Stomach smooth muscle (tissue), 2 donors: ENCODE data around the gene RNF152.

Experiments used
- H3K27ac ChIP-seq: one replicate; pipeline ENCODE4 v1.7.0; 2013; ENCODE audit warnings: mild to moderate bottlenecking, low read length, inconsistent platforms
- H3K27me3 ChIP-seq, 2 donors: one replicate each; pipeline ENCODE4 v1.7.0; 2013; ENCODE audit warnings: low read length in 2 of 2; ENCODE audit not compliant: insufficient read depth in 2 of 2, control insufficient read depth in 1 of 2
- H3K36me3 ChIP-seq, 2 donors: one replicate each; pipeline ENCODE4 v1.7.0; 2013; ENCODE audit warnings: low read length in 2 of 2; ENCODE audit not compliant: control insufficient read depth in 2 of 2, insufficient read depth in 2 of 2
- H3K4me1 ChIP-seq: one replicate; pipeline ENCODE4 v1.7.0; 2013; ENCODE audit warnings: low read length; ENCODE audit not compliant: control insufficient read depth, insufficient read depth
- H3K4me3 ChIP-seq, 2 donors: one replicate each; pipeline ENCODE4 v1.7.0; 2013; ENCODE audit warnings: low read length in 2 of 2
- H3K9ac ChIP-seq, 2 donors: one replicate each; pipeline ENCODE4 v1.7.0; 2013; ENCODE audit warnings: low read length in 2 of 2, mild to moderate bottlenecking in 1 of 2
- H3K9me3 ChIP-seq, 2 donors: one replicate each; pipeline ENCODE4 v1.7.0; 2013; ENCODE audit warnings: low read length in 2 of 2; ENCODE audit not compliant: control insufficient read depth in 2 of 2
- donor health status: healthy.
- donor health status: Pancreatic carcinoma.

Gene RNF152

DNA sequence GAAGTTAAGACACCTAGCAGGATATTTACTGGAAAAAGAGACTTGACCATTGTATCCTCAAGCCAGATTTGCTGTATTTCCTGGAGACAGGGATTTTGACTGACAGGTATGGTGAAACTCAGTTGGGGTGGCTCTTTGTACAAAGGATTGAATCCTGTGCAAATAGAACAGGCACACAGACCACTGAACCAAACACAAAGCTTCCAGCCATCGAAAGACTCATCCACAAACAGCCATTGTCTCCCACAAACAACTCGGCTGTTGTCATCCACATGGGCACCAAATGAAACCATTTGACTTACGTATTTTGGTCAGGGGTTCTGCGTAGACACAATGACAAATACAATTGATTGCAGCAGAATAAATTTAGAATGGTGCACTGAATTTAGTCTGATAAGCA is 15.9 kb downstream of the RNF152 start:
- H3K4me1 ChIP-seq: no peaks in the 10 kb centered on the region
- H3K27ac ChIP-seq: no peak overlapping the region
- H3K27me3 ChIP-seq: no peaks in the 10 kb centered on the region
- no peaks in the 10 kb centered on the region for H3K36me3 ChIP-seq
- no peak overlapping the region for H3K4me3 ChIP-seq
- H3K9ac ChIP-seq: no peak overlapping the region
- no peaks in the 10 kb centered on the region for H3K9me3 ChIP-seq

DNA sequence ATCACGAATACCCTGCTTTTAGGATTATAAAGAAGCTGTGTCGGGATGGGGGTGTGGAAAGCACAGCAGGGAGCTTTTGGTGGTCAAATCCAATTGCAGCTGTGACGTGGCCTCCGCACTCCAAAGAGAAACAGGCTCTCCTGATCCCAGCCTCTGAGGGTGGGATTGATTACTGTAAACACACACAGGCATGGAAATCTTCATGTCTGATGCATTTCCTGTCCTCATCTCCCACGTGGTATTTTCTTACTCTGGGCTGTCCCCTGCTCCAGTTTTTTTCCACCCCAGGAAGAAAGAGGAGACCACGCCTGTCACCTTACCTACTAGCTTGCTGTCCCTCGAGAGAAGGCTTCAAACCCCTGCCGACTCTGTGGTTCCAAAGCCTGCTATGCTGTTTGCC is 22.7 kb downstream of the RNF152 start:
- H3K4me1 ChIP-seq: peaks cover 6% of the 10 kb centered on the region
- no peaks in the 10 kb centered on the region for H3K9me3 ChIP-seq
- H3K36me3 ChIP-seq: no peaks in the 10 kb centered on the region
- H3K27ac ChIP-seq: no peak overlapping the region
- H3K27me3 ChIP-seq: no peaks in the 10 kb centered on the region
- H3K9ac ChIP-seq: no peak overlapping the region
- no peak overlapping the region for H3K4me3 ChIP-seq

DNA sequence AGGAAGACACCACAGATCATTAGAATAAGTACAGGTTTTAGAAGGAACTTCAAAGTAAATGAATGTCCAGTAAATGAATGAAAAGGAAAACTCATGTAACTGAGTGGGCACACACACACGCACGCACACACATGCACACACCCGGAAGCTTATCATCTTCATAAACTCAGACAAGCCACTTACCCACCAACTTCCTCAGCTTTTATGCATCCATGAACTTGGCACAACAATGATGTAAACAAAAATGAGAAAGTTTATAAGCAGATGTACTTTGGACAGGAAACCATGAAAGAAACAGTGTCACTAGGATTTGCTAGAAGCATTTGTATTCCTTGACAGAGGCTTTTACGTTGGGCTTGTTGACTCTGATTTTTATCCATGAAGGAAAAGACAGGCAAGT is 23.2 kb downstream of the RNF152 start:
- H3K27ac ChIP-seq: no peak overlapping the region
- H3K27me3 ChIP-seq: no peaks in the 10 kb centered on the region
- H3K4me1 ChIP-seq: peaks cover 6% of the 10 kb centered on the region
- no peaks in the 10 kb centered on the region for H3K9me3 ChIP-seq
- H3K4me3 ChIP-seq: no peak overlapping the region
- H3K36me3 ChIP-seq: no peaks in the 10 kb centered on the region
- no peak overlapping the region for H3K9ac ChIP-seq

DNA sequence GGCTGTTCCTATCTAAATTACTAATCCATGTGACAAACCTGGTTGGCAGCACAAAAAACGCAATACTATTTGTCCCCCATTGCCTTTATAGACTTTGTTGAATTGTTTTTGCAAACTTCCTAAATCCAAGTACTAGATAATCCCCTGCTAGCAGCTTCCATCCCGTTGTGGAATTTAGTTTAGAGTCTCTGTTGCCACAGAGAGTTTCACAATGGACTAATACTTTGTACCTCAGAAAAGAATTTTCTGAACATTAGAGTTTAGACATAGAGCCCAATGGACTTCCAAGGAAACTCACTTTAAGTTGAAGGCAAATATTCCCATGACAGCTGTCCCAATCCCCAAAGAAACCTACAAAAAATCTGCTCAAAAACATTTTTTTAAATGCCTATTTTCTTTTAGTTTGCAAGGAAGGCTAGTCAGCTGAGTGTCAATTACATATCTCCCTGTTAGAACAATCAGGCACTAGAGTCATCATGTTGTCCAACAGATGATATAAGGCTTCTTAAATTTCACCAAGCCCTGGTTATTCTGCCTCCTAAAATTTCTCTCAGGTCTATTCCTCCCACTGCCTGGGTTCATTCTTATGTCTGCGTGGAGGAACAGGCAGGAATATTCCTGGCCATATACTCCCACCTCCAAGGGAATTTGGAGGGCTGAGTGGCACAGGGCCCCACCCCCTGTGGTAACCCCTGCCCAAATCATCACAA is 27.2 kb downstream of the RNF152 start:
- H3K9me3 ChIP-seq: no peaks in the 10 kb centered on the region
- peaks cover 6% of the 10 kb centered on the region for H3K4me1 ChIP-seq

GRCh38 chr18:61861372-61861771 is 31.4 kb downstream of the RNF152 start:
- Histone ChIP-seq H3K9ac (no peak overlapping the region), H3K27me3 (no peaks in the 10 kb centered on the region), H3K27ac (no peak overlapping the region), H3K4me3 (no peak overlapping the region), H3K4me1 (no peaks in the 10 kb centered on the region), H3K36me3 (no peaks in the 10 kb centered on the region), H3K9me3 (no peaks in the 10 kb centered on the region)

More for the DNA sequence above, 27.2 kb downstream of the RNF152 start:
- H3K27ac ChIP-seq: no peak overlapping the region
- H3K36me3 ChIP-seq: no peaks in the 10 kb centered on the region
- H3K9ac ChIP-seq: no peak overlapping the region
- H3K27me3 ChIP-seq: no peaks in the 10 kb centered on the region
- H3K4me3 ChIP-seq: no peak overlapping the region

GRCh38 chr18:61860302-61860701 is 32.5 kb downstream of the RNF152 start:
- peaks cover 3% of the 10 kb centered on the region for H3K4me1 ChIP-seq
- H3K27me3 ChIP-seq: no peaks in the 10 kb centered on the region
- H3K4me3 ChIP-seq: no peak overlapping the region
- no peaks in the 10 kb centered on the region for H3K36me3 ChIP-seq
- no peaks in the 10 kb centered on the region for H3K9me3 ChIP-seq
- H3K9ac ChIP-seq: no peak overlapping the region
- no peak overlapping the region for H3K27ac ChIP-seq

- H3K9ac ChIP-seq: no peak overlapping the region
- H3K27ac ChIP-seq: no peak overlapping the region
- H3K4me3 ChIP-seq: no peak overlapping the region
- H3K36me3 ChIP-seq: no peaks in the 10 kb centered on the region
- H3K4me1 ChIP-seq: peaks cover 7% of the 10 kb centered on the region
- H3K27me3 ChIP-seq: no peaks in the 10 kb centered on the region
- H3K9me3 ChIP-seq: no peaks in the 10 kb centered on the region
These were observed 33.7 kb downstream of the RNF152 start for GRCh38 chr18:61859113-61859512.

DNA sequence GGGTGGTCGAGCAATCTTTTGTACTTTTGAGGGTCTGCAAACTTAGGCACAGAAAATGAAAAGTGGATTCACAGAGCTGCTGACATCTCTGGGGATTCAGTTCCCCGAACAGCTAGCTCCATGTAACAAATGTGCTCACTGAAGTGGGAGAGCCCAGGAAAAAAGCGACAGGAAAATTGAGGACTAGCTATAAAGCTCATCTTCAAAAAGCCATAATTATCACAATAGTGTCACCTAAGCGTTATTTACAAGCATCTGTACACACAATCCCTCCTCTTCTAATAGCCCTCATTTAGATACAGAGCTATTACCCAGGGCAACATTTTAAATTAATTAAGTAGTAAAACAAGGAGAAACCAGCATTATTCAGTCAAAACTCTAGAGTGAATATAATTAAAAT is 36.1 kb downstream of the RNF152 start:
- H3K27ac ChIP-seq: no peak overlapping the region
- no peaks in the 10 kb centered on the region for H3K36me3 ChIP-seq
- no peaks in the 10 kb centered on the region for H3K27me3 ChIP-seq
- H3K4me1 ChIP-seq: peaks cover 7% of the 10 kb centered on the region
- H3K4me3 ChIP-seq: no peak overlapping the region
- H3K9me3 ChIP-seq: no peaks in the 10 kb centered on the region
- H3K9ac ChIP-seq: no peak overlapping the region

DNA sequence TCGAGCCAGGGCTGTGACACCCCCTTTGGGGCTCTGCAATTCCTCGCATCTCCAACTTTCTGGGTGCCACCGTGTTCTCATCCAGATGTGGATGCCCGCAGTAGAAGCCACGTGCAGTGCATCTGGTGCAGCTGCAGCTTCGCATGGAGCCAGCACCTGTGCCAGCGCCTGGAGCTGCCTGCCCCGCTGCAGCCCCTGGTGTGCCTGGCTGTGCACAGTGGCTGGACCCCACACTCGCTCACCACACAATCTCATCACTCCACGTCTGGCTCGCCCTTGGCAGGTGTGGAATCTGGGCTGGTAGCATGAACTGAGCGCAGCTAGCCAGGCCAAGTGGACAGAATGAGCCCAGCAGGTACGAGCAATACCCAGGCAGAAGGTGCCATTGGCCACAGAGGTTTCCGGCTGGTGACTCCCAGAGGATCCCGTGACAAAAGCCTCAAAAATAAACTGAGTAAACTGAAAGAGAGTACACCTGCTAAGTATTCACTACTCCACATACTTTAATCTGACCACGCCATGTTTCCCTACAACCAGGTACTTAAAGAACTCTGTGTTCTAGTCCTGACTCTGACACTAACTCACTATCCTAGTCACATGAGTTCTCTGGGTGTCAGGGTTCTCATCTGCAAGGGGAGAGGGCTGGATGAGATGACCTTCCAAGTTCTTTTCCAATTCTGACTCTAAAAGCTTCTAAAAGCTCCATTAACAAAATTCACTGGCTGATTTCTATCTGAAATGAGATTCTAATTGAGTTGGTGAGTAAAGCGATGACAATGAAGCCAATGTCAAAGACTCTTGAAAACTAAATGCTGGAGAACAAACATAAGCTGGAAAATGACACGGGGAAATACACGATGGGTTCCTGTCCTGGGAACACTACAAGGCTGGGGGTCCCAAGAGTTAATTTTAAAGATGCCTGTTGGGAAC is 37.1 kb downstream of the RNF152 start:
- H3K36me3 ChIP-seq: no peaks in the 10 kb centered on the region
- H3K9ac ChIP-seq: no peak overlapping the region
- H3K27ac ChIP-seq: no peak overlapping the region
- peaks cover 7% of the 10 kb centered on the region for H3K4me1 ChIP-seq
- H3K9me3 ChIP-seq: no peaks in the 10 kb centered on the region
- H3K4me3 ChIP-seq: no peak overlapping the region
- no peaks in the 10 kb centered on the region for H3K27me3 ChIP-seq

DNA sequence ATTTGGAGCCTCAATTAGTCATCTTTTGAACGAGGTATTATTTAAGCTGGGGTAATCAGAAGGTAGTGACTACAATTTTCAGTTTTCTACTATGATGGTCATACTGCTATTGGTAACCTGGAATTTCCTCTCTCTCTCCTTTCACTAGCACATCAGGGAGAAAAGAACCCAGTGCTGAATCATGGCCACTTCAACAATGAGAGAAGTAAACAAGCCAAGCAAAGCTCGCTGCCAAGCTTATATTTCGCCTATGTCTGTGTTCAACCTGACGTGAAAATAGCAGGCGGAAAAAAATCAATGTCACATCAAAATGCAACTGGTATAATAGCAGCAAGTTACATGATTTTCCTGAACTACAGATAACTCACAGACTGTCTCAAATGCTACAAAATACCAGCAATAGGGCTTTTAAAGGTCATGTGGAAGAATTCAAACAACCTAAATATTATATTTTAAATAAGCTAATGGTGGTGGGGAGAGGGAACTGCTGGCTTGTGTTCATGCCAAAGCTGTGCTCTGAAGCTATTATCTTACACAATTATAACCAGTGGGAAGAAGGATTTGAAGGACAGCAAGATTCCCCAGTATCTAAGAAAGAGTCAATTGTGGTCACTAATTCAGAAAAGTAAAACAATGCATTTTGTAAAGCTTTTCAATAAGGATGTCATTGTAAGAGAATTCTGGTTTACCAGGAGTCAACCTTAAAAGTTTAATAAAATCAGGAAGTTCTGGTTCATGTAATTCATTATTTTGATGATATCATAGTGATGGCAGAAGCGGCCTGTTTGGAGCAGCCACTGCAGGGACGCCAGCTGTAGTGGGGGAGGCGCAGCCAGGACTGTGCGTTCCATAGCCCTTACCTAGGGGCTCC is 38.0 kb downstream of the RNF152 start:
- Histone ChIP-seq H3K27me3 (no peaks in the 10 kb centered on the region), H3K4me3 (no peak overlapping the region), H3K9ac (no peak overlapping the region), H3K27ac (no peak overlapping the region), H3K9me3 (no peaks in the 10 kb centered on the region), H3K36me3 (no peaks in the 10 kb centered on the region), H3K4me1 (peaks cover 7% of the 10 kb centered on the region)
